Activated naive CD4-positive, alpha-beta T cell treated with anti-CD3 and anti-CD28 coated beads, Interleukin-2, amount 50 U/mL, for 72 hours (primary cell): ENCODE results near the gene RAB19. TPM values are rescaled to one million over a fixed set of nuclear protein-coding genes. Genes with fewer than 3 reads are reported as not detected.
"Not testable (repeated sequence)": the region's sequence is repeated elsewhere in the genome, so short reads cannot be mapped to it uniquely, and the experiment has no call there.

Experiments
- ATAC-seq, 2 donors: fragments of 150-1000 bp; cut with Tn5 transposase; 2 replicates each; pipeline ENCODE4 v1.10.0; 2021; ENCODE audit warnings: mild to moderate bottlenecking in 2 of 2, moderate library complexity in 2 of 2
- DNase-seq, 2 donors: peaks; one replicate each; pipeline ENCODE4 v3.0.0; 2021 to 2022; ENCODE audit warnings: low spot score in 2 of 2
- H3K27ac Mint-ChIP-seq, 2 donors: one replicate each; pipeline ENCODE4 v1.8.0; 2022; ENCODE audit warnings: mild to moderate bottlenecking in 2 of 2, mixed read lengths in 2 of 2
- H3K36me3 Mint-ChIP-seq, 2 donors: one replicate each; pipeline ENCODE4 v1.8.0; 2022; ENCODE audit warnings: mixed read lengths in 2 of 2
- H3K9me3 Mint-ChIP-seq, 2 donors: one replicate each; pipeline ENCODE4 v1.8.0; 2022; ENCODE audit warnings: mixed read lengths in 2 of 2
- total RNA-seq, 2 donors: library from RNA; stranded (reverse); gene quantifications; one replicate each; pipeline ENCODE4 v1.2.3, GENCODE V29; 2022

The RAB19 gene
- total RNA-seq, 2 donors from 2014 or later, result 5.0 to 9.1 TPM

DNA sequence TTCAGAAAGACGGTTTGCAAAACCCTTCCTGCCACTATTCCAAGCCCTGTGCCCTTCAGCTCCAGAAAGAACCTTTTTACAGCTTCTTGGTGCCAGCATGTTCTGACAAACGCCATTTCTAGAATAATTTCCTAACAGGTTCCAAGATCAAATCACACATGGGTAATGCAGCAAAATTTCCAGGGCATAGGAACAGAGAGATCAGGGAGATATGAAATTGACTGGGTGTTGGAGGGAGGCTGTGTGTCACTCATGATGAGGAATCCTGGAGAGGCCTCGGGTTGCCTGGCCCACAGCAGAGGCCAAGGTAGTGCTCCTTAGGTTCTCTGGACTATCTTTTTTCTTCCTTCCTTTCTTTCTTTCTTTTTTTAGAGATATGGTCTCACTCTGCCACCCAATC is 29.5 kb downstream of the RAB19 start:
- H3K36me3 Mint-ChIP-seq, result no peaks in the 10 kb centered on the region
- DNase-seq (no peak), ATAC-seq (no peak)
- H3K9me3 Mint-ChIP-seq, result no peaks in the 10 kb centered on the region
- H3K27ac Mint-ChIP-seq, result peak overlapping the region in 1 of 2 donors; percentile 78

DNA sequence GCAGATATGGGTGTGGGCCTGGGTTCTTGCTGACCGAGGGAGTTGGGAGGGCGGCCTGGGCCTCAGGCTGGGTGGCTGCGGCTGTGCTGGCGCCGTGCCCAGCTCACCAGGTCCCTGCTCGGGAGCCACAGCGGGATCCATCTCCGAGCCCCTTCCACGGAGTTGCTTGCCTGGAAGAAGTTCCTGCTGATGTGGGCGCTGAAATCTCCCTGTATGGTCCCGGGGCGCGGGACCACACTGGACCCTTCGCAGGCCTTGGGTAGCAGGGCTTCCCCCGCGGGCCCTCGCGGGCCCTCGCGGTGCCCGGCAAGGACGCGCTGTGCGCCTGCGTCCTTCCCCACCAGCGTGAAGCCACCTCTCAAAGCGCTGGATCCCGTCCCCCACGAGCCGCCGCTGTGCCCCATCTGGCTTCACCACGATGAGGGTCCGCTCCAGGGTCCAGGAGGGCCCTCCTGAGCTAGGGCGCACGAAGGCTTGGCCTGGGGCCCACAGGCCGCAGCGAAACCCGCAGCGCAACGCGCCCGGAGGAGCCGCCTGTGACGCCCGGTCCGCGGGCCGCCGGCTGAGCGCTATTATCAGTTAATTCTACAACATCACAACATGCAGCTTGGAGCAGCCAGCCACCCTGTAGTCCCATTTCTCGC is 31.5 kb downstream of the RAB19 start:
- ATAC-seq (no peak), DNase-seq (no peak)
- no peak overlapping the region for H3K27ac Mint-ChIP-seq
- H3K9me3 Mint-ChIP-seq, result no peaks in the 10 kb centered on the region
- H3K36me3 Mint-ChIP-seq, result no peaks in the 10 kb centered on the region

DNA sequence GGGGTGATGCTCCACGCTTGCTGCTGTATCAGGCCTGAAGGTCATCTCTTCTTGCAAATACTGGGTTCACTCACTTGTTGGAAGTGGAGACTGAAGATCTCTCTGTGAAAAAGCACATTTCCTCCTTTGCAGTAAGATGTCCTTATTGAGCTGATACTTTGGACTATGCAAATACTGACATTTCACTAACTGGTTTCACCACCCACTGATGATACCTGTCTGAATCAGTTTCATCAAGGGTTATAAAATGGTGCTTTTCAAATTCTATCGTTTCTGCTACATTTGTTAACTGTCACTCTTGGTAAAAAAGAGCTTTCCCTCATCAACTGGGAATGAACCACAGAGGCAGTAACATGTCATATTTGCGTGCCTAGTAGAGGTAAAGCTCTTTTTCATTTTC is 35.5 kb downstream of the RAB19 start:
- Mint-ChIP-seq H3K27ac (peak overlapping the region in 1 of 2 donors; percentile 82), H3K36me3 (no peaks in the 10 kb centered on the region), H3K9me3 (no peaks in the 10 kb centered on the region)
- DNase-seq (no peak), ATAC-seq (peak; percentile 60 to 92)

DNA sequence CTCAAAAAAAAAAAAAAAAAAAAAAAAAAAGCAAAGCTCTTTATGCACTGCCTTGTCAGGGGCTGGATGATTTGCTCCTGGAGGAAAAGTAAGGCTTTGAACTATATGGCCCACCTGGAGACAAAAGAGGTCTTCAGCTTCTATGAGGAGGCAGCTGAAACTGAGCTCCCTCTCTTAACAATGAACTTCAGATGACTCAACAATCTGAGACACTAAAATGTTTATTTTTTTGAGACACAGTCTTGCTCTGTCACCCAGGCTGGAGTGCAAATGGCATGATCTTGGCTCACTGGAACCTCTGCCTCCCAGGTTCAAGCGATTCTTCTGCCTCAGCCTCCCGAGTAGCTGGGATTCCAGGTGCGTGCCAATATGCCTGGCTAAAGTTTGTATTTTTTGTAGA is 36.7 kb downstream of the RAB19 start:
- ATAC-seq (no peak), DNase-seq (no peak)
- Mint-ChIP-seq H3K9me3 (no peaks in the 10 kb centered on the region), H3K27ac (no peak overlapping the region), H3K36me3 (no peaks in the 10 kb centered on the region)

DNA sequence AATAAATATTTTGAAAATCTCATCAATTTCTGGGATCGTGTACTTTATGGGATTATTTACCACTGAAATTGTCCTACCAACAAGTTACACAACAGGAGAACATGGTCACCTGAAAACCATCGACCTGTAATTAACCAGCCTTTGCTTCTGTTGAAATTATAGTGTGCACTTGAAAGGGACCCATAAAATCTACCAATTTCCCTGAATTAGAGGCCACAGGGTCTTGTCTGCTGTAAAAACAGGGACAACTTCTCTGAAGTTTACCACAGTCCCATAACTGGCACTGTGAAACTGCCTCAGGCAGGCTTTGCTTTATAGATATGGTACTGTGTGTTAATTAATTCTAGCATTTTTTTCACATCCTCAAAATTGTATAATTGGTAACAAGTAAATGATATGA is 37.7 kb downstream of the RAB19 start:
- ATAC-seq (no peak), DNase-seq (no peak)
- Mint-ChIP-seq H3K36me3 (no peaks in the 10 kb centered on the region), H3K9me3 (no peaks in the 10 kb centered on the region), H3K27ac (no peak overlapping the region)

DNA sequence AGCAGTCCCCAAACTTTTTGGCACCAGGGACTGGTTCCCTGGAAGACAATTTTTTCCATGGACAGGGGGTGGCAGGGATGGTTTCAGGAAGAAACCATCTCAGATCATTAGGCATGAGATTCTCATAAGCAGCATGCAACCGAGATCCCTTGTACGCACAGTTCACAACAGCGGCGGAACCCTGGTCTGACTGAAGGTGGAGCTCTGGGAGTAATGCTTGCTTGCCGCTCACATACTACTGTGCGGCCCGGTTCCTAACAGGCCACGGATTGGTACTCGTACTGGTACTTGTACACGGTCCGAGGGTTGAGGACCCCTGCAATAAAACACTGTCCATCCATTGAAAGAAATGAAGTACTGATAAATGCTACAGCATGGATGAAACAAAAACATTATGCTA is 42.6 kb downstream of the RAB19 start:
- ATAC-seq (no peak), DNase-seq (no peak)
- H3K27ac Mint-ChIP-seq, result peak overlapping the region in 1 of 2 donors; percentile 81
- H3K9me3 Mint-ChIP-seq, result no peaks in the 10 kb centered on the region
- no peaks in the 10 kb centered on the region for H3K36me3 Mint-ChIP-seq

DNA sequence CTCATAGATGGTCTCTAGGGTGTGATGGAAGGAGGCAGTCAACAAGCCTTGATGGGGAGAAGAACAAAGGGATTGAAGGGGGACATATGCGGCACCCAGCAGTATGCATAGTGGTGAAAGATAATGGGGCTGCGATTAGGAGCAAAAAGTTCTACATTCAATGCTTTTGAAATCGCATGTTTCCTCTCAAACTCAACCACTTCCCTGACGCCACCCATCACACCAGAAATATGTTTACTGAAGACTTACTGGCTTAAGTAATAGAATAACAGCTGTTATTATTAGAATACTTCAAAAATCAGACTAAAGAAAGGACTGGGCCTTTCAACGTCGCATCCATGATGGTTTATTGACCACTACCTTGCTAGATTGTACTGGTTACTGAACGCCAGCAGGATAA is 44.0 kb downstream of the RAB19 start:
- Mint-ChIP-seq H3K27ac (no peak overlapping the region), H3K36me3 (peaks cover 0 to 5% of the 10 kb centered on the region in 2 donors), H3K9me3 (no peaks in the 10 kb centered on the region)
- DNase-seq (no peak), ATAC-seq (no peak)

DNA sequence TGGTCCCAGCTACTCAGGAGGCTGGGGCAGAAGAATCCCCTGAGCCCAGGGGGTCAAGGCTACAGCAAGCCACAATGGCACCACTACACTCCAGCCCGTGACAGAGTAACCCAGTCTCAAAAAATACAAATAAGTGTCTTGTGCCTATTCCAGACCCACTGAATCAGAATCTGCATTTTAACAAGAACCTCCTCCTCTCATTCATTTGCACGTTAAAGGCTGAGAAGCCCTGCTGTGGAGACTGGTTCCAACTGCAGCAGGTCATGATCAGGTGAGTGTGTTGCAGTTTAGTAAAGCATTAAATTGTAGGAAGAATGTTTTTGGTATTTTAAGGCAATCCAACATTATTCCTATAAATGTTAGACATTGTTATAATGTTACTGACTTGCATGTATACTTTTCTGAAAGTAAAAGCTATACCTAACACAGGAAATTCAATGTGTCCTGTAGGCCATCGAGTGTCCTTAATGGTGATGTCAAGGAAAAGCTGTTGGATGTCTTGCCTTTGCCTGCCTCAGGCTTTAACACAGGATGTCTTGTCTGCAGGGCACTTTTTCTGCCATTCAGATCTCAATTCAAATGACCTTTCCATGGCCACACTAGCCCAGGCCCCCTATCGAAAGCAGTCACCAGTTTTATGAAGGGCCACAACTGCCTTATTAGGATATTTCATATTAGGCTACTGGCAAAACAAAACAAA is 45.1 kb downstream of the RAB19 start:
- DNase-seq (no peak), ATAC-seq (no peak)
- Mint-ChIP-seq H3K36me3 (peaks cover 0 to 5% of the 10 kb centered on the region in 2 donors), H3K9me3 (no peaks in the 10 kb centered on the region), H3K27ac (no peak overlapping the region)

DNA sequence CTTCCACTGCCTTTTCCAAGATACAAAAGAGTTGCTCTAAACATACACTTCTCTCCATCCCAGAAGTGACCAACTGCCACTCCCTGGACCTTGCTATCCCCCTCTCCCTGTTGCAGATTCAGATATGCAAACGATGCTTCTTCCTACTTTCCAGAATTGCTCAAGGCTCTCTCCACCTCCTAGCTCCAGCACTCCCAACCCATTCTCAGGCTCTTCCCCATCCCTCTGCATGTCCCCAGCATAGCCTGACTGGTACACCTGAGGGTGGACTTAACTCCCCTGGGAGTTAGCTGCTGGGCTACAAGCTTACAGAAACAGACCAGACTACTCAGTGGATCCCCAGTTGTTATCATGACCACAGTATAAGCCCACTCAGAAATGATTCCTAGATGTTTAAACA is 47.9 kb downstream of the RAB19 start:
- Mint-ChIP-seq H3K27ac (peak overlapping the region in 1 of 2 donors; percentile 72), H3K36me3 (peaks cover 5 to 22% of the 10 kb centered on the region in 2 donors), H3K9me3 (no peaks in the 10 kb centered on the region)
- DNase-seq, result no peak
- peak in 1 of 2 donors; percentile 11 for ATAC-seq

DNA sequence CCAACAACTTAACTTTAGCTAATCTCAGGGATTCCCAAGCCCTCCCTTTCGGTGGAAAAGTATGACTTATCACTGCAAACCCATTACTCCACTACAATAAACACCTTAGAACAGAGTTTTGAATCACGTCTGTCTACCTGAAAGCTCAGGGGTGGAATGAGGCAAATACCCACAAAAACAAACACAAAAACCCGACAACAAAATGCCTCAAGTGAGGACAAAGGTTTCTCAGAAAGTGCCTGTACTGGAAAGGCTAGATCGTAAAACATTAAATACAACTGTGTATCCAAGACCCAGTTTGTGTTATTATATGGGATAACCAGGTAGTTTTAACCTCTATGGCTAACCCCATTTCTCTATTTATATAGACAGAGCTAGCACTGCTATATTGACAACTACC is 49.4 kb downstream of the RAB19 start:
- Mint-ChIP-seq H3K9me3 (no peaks in the 10 kb centered on the region), H3K27ac (peak overlapping the region in 1 of 2 donors; percentile 72), H3K36me3 (peaks cover 5 to 22% of the 10 kb centered on the region in 2 donors)
- no peak for ATAC-seq
- DNase-seq, result no peak

DNA sequence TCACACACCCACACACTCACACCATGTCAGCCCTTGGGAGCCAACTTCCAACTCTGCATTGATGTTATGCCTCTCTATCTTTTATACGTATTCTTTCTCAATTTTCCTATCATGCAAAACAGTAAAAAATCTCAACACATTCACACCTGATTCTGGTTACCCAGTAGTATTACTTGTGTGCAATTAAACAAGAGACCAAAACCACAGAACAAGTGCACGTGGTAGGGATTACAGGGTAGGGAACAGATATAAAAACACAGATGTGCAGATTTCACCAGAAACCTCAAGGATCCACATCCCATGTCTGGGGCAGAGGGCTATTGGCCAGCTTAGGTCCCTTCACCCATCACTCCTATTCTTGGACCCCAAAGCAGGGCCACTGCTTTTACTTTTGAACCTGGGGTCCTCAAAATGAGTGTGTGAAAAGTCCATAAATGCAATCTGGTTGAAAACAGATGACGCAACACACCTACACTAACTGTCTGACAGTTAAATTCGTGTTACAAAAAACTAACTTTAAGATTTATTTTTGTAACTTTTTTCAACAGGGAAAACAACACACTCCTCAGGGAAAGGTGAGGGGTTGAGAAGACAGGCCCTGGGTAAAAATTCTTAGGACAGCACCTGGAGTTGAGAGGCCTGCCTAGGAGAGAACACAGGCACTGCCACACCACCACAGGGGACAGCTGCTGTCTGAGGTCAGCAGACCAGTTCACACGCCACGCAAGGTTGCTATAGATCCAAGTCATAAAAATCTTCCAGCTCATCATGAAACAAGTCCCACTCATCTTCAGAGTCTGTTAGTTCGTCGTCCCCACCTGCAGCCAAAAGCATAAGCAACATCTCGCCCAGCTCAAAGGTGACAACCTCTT is 50.2 kb downstream of the RAB19 start:
- Mint-ChIP-seq H3K36me3 (peaks cover 5 to 25% of the 10 kb centered on the region in 2 donors), H3K27ac (peak overlapping the region; percentile 72 to 94)
- not testable (repeated sequence) for H3K9me3 Mint-ChIP-seq
- ATAC-seq (peak; percentile 41 to 71), DNase-seq (peak in 1 of 2 donors; percentile 24)

DNA sequence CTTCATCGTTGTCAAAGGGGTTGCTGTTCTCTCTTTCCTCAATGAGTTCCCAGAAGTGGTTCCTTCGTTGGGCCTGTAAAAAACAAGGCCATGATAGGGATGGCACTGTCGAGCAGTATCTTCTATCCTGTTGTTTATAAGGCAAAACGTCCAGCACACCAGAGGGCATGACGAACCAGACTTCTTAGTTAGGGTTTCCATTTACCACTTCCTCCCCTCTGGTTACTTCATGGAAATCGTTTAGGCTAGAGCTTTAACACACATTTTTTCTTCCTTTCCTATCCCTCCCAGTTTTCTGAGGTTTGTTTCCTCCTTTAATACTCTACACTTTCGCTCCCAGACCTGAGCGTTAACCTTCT is 50.8 kb downstream of the RAB19 start:
- peak; percentile 52 to 61 for ATAC-seq
- Mint-ChIP-seq H3K27ac (peak overlapping the region; percentile 72 to 94), H3K9me3 (no peaks in the 10 kb centered on the region), H3K36me3 (peaks cover 5 to 28% of the 10 kb centered on the region in 2 donors)
- no peak for DNase-seq

DNA sequence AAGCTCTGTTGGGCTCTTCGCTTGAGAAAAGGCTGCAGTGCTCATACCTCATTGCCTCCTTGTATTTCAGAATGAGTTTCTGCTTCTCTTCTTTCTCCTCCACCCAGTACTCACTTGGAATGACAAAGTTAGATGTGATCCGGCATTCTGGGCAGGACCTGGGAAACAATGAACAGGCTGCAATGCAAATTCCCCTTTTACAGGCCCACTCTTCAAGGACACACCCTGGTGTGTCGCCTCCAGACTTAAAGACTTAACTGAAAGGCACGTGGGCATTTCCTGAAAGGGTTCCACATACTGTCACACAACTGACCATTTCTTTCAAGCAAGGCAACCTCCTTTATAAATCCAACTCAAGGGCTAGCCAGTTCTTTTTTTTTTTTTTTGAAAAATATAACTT is 51.9 kb downstream of the RAB19 start:
- H3K27ac Mint-ChIP-seq, result no peak overlapping the region
- peaks cover 5 to 28% of the 10 kb centered on the region in 2 donors for H3K36me3 Mint-ChIP-seq
- ATAC-seq (no peak), DNase-seq (no peak)
- no peaks in the 10 kb centered on the region for H3K9me3 Mint-ChIP-seq

DNA sequence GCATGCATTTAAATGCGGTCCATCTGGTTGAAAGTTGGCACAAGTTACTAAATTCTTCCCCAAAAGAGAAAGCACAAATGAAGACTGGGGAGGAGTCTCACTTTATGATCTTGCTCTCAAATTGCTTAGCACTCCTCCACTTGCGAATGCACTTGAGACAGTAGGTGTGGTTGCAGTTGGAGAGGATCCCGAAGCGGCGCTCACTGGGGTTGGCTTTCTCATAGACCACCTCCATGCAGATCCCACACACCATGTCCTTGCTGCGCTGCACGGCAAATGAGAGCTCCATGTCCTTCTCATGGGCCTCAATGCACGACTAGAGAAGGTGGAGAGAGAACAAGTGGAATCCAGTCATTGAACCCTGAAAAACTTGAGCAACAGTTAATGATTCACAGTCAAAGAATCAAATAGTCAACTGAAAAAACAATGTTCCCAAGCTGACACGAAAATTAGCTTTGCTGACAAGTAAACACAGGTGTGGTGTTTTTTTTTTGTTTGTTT is 52.7 kb downstream of the RAB19 start:
- Mint-ChIP-seq H3K9me3 (no peaks in the 10 kb centered on the region), H3K27ac (no peak overlapping the region), H3K36me3 (peaks cover 5 to 28% of the 10 kb centered on the region in 2 donors)
- no peak for ATAC-seq
- no peak for DNase-seq

DNA sequence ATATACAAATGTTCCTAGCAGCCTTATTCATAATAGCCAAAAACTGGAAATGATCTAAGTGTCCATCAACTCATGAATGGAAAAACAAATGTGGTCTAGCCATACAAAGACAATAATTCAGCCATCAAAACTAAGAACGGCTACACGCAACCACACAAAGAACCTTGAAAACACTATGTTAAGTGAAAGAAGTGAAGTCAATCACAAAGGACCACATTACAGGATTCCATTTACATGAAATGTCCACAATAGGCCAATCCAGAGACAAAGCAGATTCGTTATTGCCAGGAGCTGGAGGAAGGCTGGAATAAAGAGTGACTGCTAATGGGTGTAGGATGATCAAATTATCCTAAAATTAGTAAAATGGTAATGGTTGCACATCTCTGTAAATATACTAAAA is 54.3 kb downstream of the RAB19 start:
- peaks cover 5 to 23% of the 10 kb centered on the region in 2 donors for H3K36me3 Mint-ChIP-seq
- no peak overlapping the region for H3K27ac Mint-ChIP-seq
- peak in 1 of 2 donors; percentile 36 for ATAC-seq
- no peaks in the 10 kb centered on the region for H3K9me3 Mint-ChIP-seq
- DNase-seq, result no peak

DNA sequence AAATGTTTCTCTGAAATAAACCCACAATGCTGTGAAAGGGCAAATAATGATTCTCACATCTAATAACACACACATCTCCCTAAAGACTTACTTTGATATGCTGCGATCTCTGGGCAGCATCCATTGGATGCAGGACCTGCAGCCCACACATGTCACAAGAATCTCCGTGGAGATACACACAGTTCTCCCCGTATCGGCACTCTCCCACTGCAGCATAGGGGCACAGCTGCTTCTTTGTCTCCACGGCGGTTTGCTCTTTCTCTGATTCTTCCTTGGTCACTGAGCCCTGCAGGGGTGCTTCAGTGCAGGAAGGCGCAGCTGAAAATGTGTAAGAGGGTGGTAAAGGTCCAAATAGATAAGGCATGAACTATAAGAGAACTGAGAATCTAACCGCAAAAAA is 55.1 kb downstream of the RAB19 start:
- no peak for ATAC-seq
- no peak overlapping the region for H3K27ac Mint-ChIP-seq
- DNase-seq, result no peak
- no peaks in the 10 kb centered on the region for H3K9me3 Mint-ChIP-seq
- peaks cover 5 to 23% of the 10 kb centered on the region in 2 donors for H3K36me3 Mint-ChIP-seq

DNA sequence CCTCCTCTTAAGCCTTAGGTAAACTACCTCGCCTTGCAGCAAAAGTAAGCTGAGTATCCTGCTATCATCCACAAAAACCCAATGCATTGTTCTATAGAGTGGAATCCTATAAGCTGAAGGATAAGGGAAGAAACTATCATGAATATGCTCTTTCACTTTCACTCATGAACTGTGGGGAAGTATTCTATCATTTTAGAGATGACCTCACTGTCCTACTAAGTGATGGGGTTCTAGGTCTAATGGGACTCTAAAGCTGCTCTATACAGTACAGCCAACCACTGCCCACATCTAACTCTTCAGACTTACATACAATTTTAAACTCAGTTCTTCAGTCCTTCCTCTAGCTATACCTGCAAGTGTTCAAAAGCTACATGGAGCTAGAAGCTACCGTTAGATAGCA is 59.3 kb downstream of the RAB19 start:
- Mint-ChIP-seq H3K9me3 (no peaks in the 10 kb centered on the region), H3K27ac (no peak overlapping the region), H3K36me3 (peaks cover 0 to 6% of the 10 kb centered on the region in 2 donors)
- DNase-seq, result no peak
- peak in 1 of 2 donors; percentile 59 for ATAC-seq
